GM12891 (cell line): ENCODE measurements around the gene SNRPA.

Experiments used
- PAX5 ChIP-seq: IDR thresholded peaks from 2 replicates; pipeline ENCODE4 v1.6.1; 2011; ENCODE audit warnings: low read length, moderate library complexity, mild to moderate bottlenecking; ENCODE audit not compliant: insufficient read depth, severe bottlenecking
- POLR2AphosphoS5 ChIP-seq: IDR thresholded peaks from 2 replicates; pipeline ENCODE4 v1.6.1; 2011; ENCODE audit warnings: low read depth, low read length, control low read depth
- TAF1 ChIP-seq: IDR thresholded peaks from 2 replicates; pipeline ENCODE4 v1.6.1; 2011; ENCODE audit warnings: low read depth, low read length, control low read depth

- TF ChIP-seq TAF1 (no peak), PAX5 (no peak), POLR2AphosphoS5 (no peak)
These were observed 40.3 kb downstream of the SNRPA start for GRCh38 chr19:40791349-40791748.
